Mesothelial cell of epicardium (in vitro differentiated cells): Measurements from ENCODE around the gene RAD52. TPM values are rescaled to one million over a fixed set of nuclear protein-coding genes. Genes with fewer than 3 reads are reported as not detected.

Experiments used
- DNase-seq, 2 experiments: peaks; one replicate each; pipeline ENCODE4 v3.0.0; 2021; ENCODE audit warnings: low spot score in 2 of 2; ENCODE audit not compliant: unreplicated experiment in 2 of 2
- H3K27ac Mint-ChIP-seq: 2 replicates; pipeline ENCODE4 v1.8.0; 2021; ENCODE audit warnings: mixed read lengths
- H3K27me3 Mint-ChIP-seq: 2 replicates; pipeline ENCODE4 v1.8.0; 2021; ENCODE audit warnings: low read depth, mixed read lengths
- H3K36me3 Mint-ChIP-seq: 2 replicates; pipeline ENCODE4 v1.8.0; 2021; ENCODE audit warnings: mixed read lengths
- H3K4me1 Mint-ChIP-seq: 2 replicates; pipeline ENCODE4 v1.8.0; 2021; ENCODE audit warnings: mixed read lengths
- H3K4me3 Mint-ChIP-seq: 2 replicates; pipeline ENCODE4 v1.8.0; 2021; ENCODE audit warnings: mild to moderate bottlenecking, moderate library complexity, mixed read lengths
- H3K9me3 Mint-ChIP-seq: 2 replicates; pipeline ENCODE4 v1.8.0; 2021; ENCODE audit warnings: mixed read lengths
- total RNA-seq: library from RNA; stranded (reverse); gene quantifications from 3 replicates; pipeline ENCODE4 v1.2.1, GENCODE V29; 2021
- TF ChIP-seq, protein P1 (sequence below): fragments of 200-600 bp; sonication (generic); IDR thresholded peaks from one replicate; pipeline ENCODE4 v1.5.0; 2021; ENCODE audit warnings: antibody characterized with exemption; ENCODE audit not compliant: unreplicated experiment

The RAD52 gene
- total RNA-seq, 1 donor from 2014 or later: 21.6 TPM

DNA sequence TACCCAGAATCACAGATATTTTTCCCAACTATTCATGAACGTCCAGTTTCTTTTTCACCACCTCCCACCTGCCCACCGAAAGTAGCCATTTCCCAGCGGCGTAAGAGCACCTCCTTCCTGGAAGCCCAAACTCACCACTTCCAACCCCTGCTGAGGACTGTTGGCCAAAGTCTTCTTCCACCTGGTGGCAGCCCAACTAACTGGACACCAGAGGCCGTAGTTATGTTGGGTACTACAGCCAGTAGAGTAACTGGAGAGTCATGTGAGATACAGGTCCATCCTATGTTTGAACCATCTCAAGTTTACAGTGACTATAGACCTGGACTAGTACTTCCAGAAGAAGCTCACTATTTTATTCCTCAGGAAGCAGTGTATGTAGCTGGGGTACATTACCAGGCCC lies 81.6 kb downstream of the RAD52 start:
- H3K9me3 Mint-ChIP-seq: no peaks in the 10 kb centered on the region
- no peak overlapping the region for H3K27ac Mint-ChIP-seq
- H3K36me3 Mint-ChIP-seq: peaks cover 23% of the 10 kb centered on the region
- H3K4me1 Mint-ChIP-seq: no peaks in the 10 kb centered on the region
- TF ChIP-seq, protein P1, sequence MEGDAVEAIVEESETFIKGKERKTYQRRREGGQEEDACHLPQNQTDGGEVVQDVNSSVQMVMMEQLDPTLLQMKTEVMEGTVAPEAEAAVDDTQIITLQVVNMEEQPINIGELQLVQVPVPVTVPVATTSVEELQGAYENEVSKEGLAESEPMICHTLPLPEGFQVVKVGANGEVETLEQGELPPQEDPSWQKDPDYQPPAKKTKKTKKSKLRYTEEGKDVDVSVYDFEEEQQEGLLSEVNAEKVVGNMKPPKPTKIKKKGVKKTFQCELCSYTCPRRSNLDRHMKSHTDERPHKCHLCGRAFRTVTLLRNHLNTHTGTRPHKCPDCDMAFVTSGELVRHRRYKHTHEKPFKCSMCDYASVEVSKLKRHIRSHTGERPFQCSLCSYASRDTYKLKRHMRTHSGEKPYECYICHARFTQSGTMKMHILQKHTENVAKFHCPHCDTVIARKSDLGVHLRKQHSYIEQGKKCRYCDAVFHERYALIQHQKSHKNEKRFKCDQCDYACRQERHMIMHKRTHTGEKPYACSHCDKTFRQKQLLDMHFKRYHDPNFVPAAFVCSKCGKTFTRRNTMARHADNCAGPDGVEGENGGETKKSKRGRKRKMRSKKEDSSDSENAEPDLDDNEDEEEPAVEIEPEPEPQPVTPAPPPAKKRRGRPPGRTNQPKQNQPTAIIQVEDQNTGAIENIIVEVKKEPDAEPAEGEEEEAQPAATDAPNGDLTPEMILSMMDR: no peak
- H3K27me3 Mint-ChIP-seq: no peaks in the 10 kb centered on the region
- no peak overlapping the region for H3K4me3 Mint-ChIP-seq
- no peak for DNase-seq

DNA sequence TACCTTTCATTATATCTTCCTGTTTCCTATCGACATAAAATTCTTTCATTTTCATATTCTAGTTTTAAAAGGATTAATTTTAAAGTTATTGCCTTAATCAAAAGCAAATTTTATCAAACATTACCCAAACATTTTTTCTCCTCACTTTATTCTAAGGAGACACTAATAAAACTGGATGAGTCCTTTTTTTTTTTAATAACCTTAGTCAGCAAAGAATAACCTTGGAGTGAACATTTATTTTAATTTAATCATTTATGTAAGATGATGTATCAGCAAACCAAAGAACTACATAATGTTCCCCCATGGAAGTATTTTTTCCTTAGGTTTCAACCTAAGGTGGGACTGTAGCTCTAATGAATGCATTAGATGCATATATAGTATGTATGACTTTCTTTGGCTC lies 83.9 kb downstream of the RAD52 start:
- TF ChIP-seq, protein P1: no peak
- Mint-ChIP-seq H3K9me3 (no peaks in the 10 kb centered on the region), H3K36me3 (peaks cover 25% of the 10 kb centered on the region), H3K27me3 (no peaks in the 10 kb centered on the region), H3K27ac (no peak overlapping the region), H3K4me3 (no peak overlapping the region), H3K4me1 (no peaks in the 10 kb centered on the region)
- no peak for DNase-seq

DNA sequence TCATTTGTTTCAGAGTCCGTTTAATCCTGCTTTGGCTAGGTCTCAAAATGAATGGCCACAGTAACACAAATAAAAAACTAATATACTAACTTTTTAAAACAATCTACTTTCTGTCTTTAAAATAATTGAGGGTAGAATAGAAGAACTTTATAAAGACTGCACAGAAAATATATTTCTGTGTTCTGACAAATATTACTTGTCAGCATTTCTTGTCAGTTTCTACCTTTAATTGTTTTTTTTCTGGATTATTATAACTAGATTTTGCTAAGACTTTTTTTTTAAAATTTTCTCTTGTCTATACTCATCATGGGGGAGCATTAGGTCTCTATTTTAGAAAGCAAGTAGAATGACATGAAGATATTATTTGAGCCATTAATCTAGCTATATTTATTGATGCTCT lies 86.2 kb downstream of the RAD52 start:
- TF ChIP-seq, protein P1: no peak
- Mint-ChIP-seq H3K4me1 (no peaks in the 10 kb centered on the region), H3K9me3 (no peaks in the 10 kb centered on the region), H3K27ac (peak overlapping the region; percentile 16), H3K36me3 (peaks cover 31% of the 10 kb centered on the region), H3K27me3 (no peaks in the 10 kb centered on the region), H3K4me3 (no peak overlapping the region)
- DNase-seq: no peak

DNA sequence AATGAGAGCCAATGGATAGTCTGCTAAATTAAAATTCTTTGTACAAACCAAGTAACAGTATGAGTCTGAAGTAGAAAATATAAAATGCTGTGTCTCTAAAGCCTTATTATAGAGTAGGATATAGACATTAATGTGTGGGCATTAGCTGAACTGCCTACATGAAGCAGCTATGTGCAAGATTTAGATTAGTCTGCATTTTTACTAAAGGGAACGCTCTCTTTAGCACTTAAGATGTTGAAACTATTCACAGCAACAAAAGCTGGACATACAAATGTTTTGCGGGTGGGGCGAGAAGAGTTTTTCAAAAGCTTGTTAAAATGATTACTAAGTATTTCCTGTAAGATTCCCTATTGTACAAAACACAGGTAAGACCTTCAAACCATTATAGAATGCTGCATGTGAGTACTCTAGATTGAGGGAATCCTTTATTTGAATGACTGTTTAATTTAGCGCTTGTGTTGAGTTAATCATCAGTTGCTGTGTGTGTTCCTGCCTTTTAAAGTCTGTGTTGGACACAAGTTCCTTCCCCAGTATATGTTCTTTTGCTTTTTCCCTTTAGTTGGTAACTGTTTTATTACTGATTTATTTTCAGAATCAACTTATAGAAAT lies 87.1 kb downstream of the RAD52 start:
- Mint-ChIP-seq H3K4me3 (no peak overlapping the region), H3K9me3 (no peaks in the 10 kb centered on the region), H3K4me1 (no peaks in the 10 kb centered on the region), H3K36me3 (peaks cover 30% of the 10 kb centered on the region), H3K27me3 (no peaks in the 10 kb centered on the region), H3K27ac (peak overlapping the region; percentile 16)
- no peak for DNase-seq
- TF ChIP-seq, protein P1: no peak

Other genes starting within 250 kb of the RAD52 start
- gene WNK1, start 197.1 kb downstream of the RAD52 start, total RNA-seq: 131 to 150 TPM (median 146 TPM) in 3 replicates
- gene ERC1, start 41.5 kb upstream of the RAD52 start, total RNA-seq: 65.6 to 69.0 TPM (median 66.1 TPM) in 3 replicates